ENCODE results near the gene KIF3C.

KIF3C gene

DNA sequence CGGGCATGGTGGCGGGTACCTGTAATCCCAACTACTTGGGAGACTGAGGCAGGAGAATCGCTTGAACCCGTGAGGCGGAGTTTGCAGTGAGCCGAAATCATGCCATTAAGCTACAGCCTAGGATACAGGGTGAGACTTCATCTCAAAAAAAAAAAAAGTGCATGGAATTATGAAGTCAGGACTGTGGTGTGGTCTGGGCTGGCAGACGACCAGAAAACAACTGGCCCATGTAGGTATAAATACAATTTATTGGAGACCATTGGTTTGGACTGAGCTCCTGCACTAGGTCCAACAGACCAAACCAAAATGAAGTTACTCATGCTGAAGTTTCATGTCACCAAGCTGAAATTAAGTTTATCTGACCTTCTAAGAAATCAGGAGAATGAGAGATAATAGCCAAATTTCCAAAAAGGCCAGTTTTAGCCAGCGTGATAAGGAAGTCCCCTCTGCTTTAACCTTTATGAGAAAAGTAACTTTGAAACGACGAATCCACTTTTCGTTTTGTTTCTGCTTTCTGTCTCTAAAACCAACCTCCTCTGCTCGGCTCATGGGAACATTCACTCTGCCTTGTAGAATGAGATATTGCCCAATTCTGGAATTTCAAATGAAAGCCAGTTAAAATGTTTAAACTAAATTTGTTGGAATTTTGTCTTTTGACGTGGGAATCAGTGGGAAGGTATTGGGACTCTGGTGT lies 33.9 kb upstream of the KIF3C start:
- Histone ChIP-seq H3K9ac (ENCODE audit: insufficient read length, low read depth) (no peak overlapping the region), H3K4me3 (ENCODE audit: insufficient read length, low read depth) (no peak overlapping the region), H3K36me3 (ENCODE audit: insufficient read depth, insufficient read length, low read length) (no peaks in the 10 kb centered on the region), H3K27me3 (ENCODE audit: insufficient read depth, insufficient read length) (no peaks in the 10 kb centered on the region), H3K4me1 (ENCODE audit: insufficient read depth, insufficient read length) (peaks cover 2% of the 10 kb centered on the region), H3K9me3 (ENCODE audit: insufficient read depth, low read length) (no peaks in the 10 kb centered on the region)
- no peak for DNase-seq (ENCODE audit: low read depth, low spot score)
- TF ChIP-seq YY1 (IDR thresholded peaks at IDR 0.05; ENCODE audit: insufficient read depth, insufficient read length) = no peak
- TF ChIP-seq ZNF274 (IDR thresholded peaks at IDR 0.05; ENCODE audit: low read depth, low read length) = no peak
- no peak for TF ChIP-seq SUZ12 (IDR thresholded peaks at IDR 0.05; ENCODE audit: extremely low read depth, insufficient read depth, insufficient read length)

DNA sequence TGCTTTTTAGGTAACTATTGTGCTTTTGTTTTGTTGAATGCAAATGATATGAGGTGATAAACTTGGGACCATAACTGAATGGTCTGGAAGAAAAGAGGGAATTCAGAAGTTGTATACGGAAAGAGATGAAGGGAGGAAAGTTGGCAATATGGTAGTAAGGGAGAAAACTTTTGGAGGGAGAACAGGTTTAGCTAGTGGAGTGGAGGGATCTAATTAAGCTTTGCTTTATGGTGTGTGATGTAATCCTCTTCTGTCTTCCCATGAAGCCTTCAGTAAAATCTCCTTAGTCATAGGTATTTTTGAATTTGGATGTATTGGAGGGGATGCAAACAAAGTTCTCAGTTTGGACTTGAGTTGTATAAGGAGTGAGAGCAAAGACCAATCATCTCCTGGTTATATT lies 31.4 kb upstream of the KIF3C start:
- H3K9ac ChIP-seq (ENCODE audit: insufficient read length, low read depth) = no peak overlapping the region
- no peak for TF ChIP-seq SUZ12 (IDR thresholded peaks at IDR 0.05; ENCODE audit: extremely low read depth, insufficient read depth, insufficient read length)
- TF ChIP-seq ZNF274 (IDR thresholded peaks at IDR 0.05; ENCODE audit: low read depth, low read length) = no peak
- no peak for TF ChIP-seq YY1 (IDR thresholded peaks at IDR 0.05; ENCODE audit: insufficient read depth, insufficient read length)

DNA sequence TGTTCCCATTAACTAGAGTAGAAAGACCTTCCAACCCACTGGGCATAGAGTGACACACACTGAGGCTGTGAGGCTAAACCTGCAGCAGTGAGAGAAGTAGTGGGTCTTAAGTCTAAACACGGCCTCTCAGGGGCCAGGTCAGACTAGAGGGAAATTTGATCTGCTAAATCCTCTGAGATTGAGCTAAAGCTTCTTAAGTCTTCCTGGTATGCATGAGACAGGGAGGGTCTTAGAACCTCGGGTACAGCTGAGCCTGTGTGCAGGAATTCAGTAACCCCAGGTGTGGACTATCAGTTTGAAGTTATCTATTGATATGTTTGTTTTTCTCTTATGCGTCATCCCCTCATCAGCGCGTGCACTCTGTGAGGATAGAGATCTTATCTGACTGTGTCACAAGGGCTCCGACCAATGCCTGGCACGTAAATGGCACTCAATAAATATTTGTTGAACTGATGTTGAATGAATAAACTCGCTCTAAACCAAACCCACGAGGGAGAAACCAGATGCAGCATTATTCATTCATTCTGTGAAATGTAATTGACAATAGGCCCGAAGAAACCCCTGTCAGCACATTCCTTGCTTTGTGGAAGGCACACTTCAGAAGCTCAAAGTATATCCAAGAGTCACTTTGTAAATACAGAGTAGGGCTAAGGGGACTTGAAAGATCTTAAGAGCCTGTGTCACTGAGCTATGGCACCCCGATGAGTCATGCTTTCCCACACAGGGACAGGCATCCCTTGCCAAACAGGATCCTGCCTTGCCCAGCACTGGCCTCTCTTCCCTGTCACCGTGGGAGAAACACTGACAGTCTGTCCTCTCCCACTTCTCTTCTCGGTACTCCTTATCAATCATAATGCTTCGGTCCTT lies 29.9 kb upstream of the KIF3C start:
- no peaks in the 10 kb centered on the region for H3K27me3 ChIP-seq (ENCODE audit: insufficient read depth, insufficient read length)
- H3K9ac ChIP-seq (ENCODE audit: insufficient read length, low read depth) = no peak overlapping the region
- H3K4me1 ChIP-seq (ENCODE audit: insufficient read depth, insufficient read length) = peaks cover 2% of the 10 kb centered on the region
- no peaks in the 10 kb centered on the region for H3K36me3 ChIP-seq (ENCODE audit: insufficient read depth, insufficient read length, low read length)
- no peak for TF ChIP-seq SUZ12 (IDR thresholded peaks at IDR 0.05; ENCODE audit: extremely low read depth, insufficient read depth, insufficient read length)
- TF ChIP-seq ZNF274 (IDR thresholded peaks at IDR 0.05; ENCODE audit: low read depth, low read length) = no peak
- no peak for TF ChIP-seq YY1 (IDR thresholded peaks at IDR 0.05; ENCODE audit: insufficient read depth, insufficient read length)
- DNase-seq (ENCODE audit: low read depth, low spot score) = no peak
- H3K9me3 ChIP-seq (ENCODE audit: insufficient read depth, low read length) = no peaks in the 10 kb centered on the region
- H3K4me3 ChIP-seq (ENCODE audit: insufficient read length, low read depth) = no peak overlapping the region

More for the DNA sequence above, 31.4 kb upstream of the KIF3C start:
- Histone ChIP-seq H3K4me3 (ENCODE audit: insufficient read length, low read depth) (no peak overlapping the region), H3K27me3 (ENCODE audit: insufficient read depth, insufficient read length) (no peaks in the 10 kb centered on the region), H3K4me1 (ENCODE audit: insufficient read depth, insufficient read length) (peaks cover 2% of the 10 kb centered on the region), H3K9me3 (ENCODE audit: insufficient read depth, low read length) (no peaks in the 10 kb centered on the region), H3K36me3 (ENCODE audit: insufficient read depth, insufficient read length, low read length) (no peaks in the 10 kb centered on the region)
- no peak for DNase-seq (ENCODE audit: low read depth, low spot score)

DNA sequence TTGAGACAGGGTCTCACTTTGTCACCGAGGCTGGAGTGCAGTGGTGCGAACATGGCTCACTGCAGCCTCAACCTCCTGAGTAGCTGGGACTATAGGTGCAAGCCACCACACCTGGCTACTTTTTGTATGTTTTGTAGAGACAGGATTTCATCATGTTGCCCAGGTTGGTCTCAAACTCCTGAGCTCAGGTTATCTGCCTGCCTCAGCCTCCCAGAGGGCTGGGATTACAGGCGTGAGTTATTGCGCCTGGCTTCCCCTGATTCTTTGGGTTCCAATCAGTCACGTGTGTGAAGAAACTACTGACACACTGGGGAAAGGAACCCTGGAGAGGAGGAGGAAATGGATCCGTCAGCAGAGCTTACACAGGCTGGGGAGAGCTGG lies 29.3 kb upstream of the KIF3C start:
- no peaks in the 10 kb centered on the region for H3K9me3 ChIP-seq (ENCODE audit: insufficient read depth, low read length)
- no peak overlapping the region for H3K9ac ChIP-seq (ENCODE audit: insufficient read length, low read depth)
- TF ChIP-seq YY1 (IDR thresholded peaks at IDR 0.05; ENCODE audit: insufficient read depth, insufficient read length) = no peak
- TF ChIP-seq SUZ12 (IDR thresholded peaks at IDR 0.05; ENCODE audit: extremely low read depth, insufficient read depth, insufficient read length) = no peak
- no peak for TF ChIP-seq ZNF274 (IDR thresholded peaks at IDR 0.05; ENCODE audit: low read depth, low read length)
- H3K36me3 ChIP-seq (ENCODE audit: insufficient read depth, insufficient read length, low read length) = no peaks in the 10 kb centered on the region
- no peaks in the 10 kb centered on the region for H3K27me3 ChIP-seq (ENCODE audit: insufficient read depth, insufficient read length)
- peaks cover 2% of the 10 kb centered on the region for H3K4me1 ChIP-seq (ENCODE audit: insufficient read depth, insufficient read length)
- H3K4me3 ChIP-seq (ENCODE audit: insufficient read length, low read depth) = no peak overlapping the region
- no peak for DNase-seq (ENCODE audit: low read depth, low spot score)

DNA sequence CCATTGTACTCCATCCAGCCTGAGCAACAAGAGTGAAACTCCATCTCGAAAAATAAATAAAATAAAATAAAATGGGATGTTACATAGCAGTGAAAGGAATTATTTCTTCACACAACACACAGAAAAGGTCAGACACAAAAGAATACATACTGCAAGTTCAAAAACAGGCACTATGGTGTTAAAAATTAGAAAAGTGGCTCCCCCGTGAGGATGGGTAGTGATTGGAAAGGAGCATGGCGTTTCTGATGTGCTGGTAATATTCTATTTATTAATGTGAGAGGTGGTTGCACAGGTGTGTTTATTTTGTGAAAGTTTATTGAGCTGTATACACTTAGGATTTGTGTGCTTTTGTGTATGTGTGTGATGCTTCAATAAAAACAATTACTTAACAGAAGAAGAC lies 28.6 kb upstream of the KIF3C start:
- no peak for DNase-seq (ENCODE audit: low read depth, low spot score)
- H3K27me3 ChIP-seq (ENCODE audit: insufficient read depth, insufficient read length) = no peaks in the 10 kb centered on the region
- no peaks in the 10 kb centered on the region for H3K36me3 ChIP-seq (ENCODE audit: insufficient read depth, insufficient read length, low read length)
- no peaks in the 10 kb centered on the region for H3K9me3 ChIP-seq (ENCODE audit: insufficient read depth, low read length)
- peaks cover 2% of the 10 kb centered on the region for H3K4me1 ChIP-seq (ENCODE audit: insufficient read depth, insufficient read length)
- H3K9ac ChIP-seq (ENCODE audit: insufficient read length, low read depth) = no peak overlapping the region
- TF ChIP-seq YY1 (IDR thresholded peaks at IDR 0.05; ENCODE audit: insufficient read depth, insufficient read length) (no peak), ZNF274 (IDR thresholded peaks at IDR 0.05; ENCODE audit: low read depth, low read length) (no peak), SUZ12 (IDR thresholded peaks at IDR 0.05; ENCODE audit: extremely low read depth, insufficient read depth, insufficient read length) (no peak)
- H3K4me3 ChIP-seq (ENCODE audit: insufficient read length, low read depth) = no peak overlapping the region

DNA sequence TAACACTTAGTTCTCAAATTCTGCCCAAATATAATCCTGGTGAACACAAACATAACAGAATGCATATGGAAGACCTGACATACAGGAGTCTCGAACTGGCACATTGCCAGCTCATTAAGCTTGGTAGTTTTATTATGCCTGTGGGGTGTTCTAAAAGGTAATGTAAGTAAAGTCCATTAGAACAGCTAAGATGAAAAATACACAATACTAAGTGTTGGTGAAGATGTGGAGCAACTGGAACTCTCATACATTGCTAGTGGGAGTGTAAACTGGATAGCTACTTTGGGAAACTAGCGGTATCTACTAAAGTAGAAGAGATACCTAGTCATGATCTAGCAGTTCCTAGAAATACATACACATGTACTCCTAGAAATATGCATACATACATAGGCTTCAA lies 27.3 kb upstream of the KIF3C start:
- H3K4me3 ChIP-seq (ENCODE audit: insufficient read length, low read depth) = no peak overlapping the region
- TF ChIP-seq SUZ12 (IDR thresholded peaks at IDR 0.05; ENCODE audit: extremely low read depth, insufficient read depth, insufficient read length) (no peak), ZNF274 (IDR thresholded peaks at IDR 0.05; ENCODE audit: low read depth, low read length) (no peak)
- H3K9me3 ChIP-seq (ENCODE audit: insufficient read depth, low read length) = no peaks in the 10 kb centered on the region
- no peaks in the 10 kb centered on the region for H3K27me3 ChIP-seq (ENCODE audit: insufficient read depth, insufficient read length)
- no peak for DNase-seq (ENCODE audit: low read depth, low spot score)
- no peaks in the 10 kb centered on the region for H3K36me3 ChIP-seq (ENCODE audit: insufficient read depth, insufficient read length, low read length)
- peaks cover 2% of the 10 kb centered on the region for H3K4me1 ChIP-seq (ENCODE audit: insufficient read depth, insufficient read length)
- no peak overlapping the region for H3K9ac ChIP-seq (ENCODE audit: insufficient read length, low read depth)

GRCh38 chr2:26008851-26009566 lies 26.7 kb upstream of the KIF3C start:
- DNase-seq (ENCODE audit: low read depth, low spot score) = no peak
- H3K4me1 ChIP-seq (ENCODE audit: insufficient read depth, insufficient read length) = peaks cover 2% of the 10 kb centered on the region

More at GRCh38 chr2:26008851-26009566, 26.7 kb upstream of the KIF3C start:
- Histone ChIP-seq H3K9ac (ENCODE audit: insufficient read length, low read depth) (no peak overlapping the region), H3K27me3 (ENCODE audit: insufficient read depth, insufficient read length) (no peaks in the 10 kb centered on the region), H3K36me3 (ENCODE audit: insufficient read depth, insufficient read length, low read length) (no peaks in the 10 kb centered on the region), H3K4me3 (ENCODE audit: insufficient read length, low read depth) (no peak overlapping the region), H3K9me3 (ENCODE audit: insufficient read depth, low read length) (no peaks in the 10 kb centered on the region)
- no peak for TF ChIP-seq SUZ12 (IDR thresholded peaks at IDR 0.05; ENCODE audit: extremely low read depth, insufficient read depth, insufficient read length)

All from NT2/D1 (cell line).